Measurements from ENCODE around the gene GNA15.
A peak's percentile ranks its signal among the peaks of the same experiment; 100 is the strongest.
"Not testable (repeated sequence)": the region's sequence is repeated elsewhere in the genome, so short reads cannot be mapped to it uniquely, and the experiment has no call there.

The GNA15 gene

GRCh38 chr19:3163943-3164342, 28.1 kb downstream of the GNA15 start:
- no peak for DNase-seq (ENCODE audit: low read depth)
- no peak overlapping the region for H3K4me3 ChIP-seq (ENCODE audit: low read length)
- TF ChIP-seq, protein P1, sequence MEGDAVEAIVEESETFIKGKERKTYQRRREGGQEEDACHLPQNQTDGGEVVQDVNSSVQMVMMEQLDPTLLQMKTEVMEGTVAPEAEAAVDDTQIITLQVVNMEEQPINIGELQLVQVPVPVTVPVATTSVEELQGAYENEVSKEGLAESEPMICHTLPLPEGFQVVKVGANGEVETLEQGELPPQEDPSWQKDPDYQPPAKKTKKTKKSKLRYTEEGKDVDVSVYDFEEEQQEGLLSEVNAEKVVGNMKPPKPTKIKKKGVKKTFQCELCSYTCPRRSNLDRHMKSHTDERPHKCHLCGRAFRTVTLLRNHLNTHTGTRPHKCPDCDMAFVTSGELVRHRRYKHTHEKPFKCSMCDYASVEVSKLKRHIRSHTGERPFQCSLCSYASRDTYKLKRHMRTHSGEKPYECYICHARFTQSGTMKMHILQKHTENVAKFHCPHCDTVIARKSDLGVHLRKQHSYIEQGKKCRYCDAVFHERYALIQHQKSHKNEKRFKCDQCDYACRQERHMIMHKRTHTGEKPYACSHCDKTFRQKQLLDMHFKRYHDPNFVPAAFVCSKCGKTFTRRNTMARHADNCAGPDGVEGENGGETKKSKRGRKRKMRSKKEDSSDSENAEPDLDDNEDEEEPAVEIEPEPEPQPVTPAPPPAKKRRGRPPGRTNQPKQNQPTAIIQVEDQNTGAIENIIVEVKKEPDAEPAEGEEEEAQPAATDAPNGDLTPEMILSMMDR (IDR thresholded peaks at IDR 0.05; ENCODE audit: insufficient read depth, low read depth, low read length, missing control alignments) = no peak

DNA sequence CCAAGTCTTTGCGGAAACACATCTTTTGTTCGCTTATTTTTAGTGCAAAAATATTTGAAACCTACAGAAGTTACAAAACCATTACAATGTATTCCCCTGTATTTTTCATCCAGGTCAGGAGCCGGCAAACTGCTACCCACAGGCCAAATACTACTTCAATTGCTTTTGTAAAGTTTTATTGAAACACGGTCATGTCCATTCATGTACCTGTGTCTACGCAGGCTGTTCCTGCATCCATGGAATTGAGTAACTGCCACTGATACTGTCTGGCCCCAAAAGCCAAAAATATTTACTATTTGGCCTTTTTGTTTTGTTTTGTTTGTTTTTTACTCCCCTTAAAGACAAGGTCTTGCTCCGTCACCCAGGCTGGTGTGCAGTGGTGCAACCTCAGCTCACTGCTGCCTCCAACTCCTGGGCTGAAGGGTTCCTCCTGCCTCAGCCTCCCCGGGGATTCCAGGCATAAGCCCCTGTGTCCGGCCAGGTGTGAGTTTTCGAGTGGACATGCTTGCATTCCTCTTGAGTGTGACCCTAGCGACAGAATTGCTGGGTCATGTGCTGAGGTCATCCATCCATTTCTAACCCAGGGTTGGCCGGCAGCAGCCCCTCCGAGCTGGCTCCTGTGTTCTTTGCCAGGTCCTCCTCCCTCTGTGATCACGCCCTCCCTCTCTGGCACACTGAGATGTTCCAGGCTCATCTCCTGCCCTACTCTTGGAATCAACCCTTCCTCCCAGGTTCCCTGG, 31.9 kb downstream of the GNA15 start:
- TF ChIP-seq, protein P1 (IDR thresholded peaks at IDR 0.05; ENCODE audit: insufficient read depth, low read depth, low read length, missing control alignments) = no peak
- DNase-seq (ENCODE audit: low read depth) = peak; percentile 34

DNA sequence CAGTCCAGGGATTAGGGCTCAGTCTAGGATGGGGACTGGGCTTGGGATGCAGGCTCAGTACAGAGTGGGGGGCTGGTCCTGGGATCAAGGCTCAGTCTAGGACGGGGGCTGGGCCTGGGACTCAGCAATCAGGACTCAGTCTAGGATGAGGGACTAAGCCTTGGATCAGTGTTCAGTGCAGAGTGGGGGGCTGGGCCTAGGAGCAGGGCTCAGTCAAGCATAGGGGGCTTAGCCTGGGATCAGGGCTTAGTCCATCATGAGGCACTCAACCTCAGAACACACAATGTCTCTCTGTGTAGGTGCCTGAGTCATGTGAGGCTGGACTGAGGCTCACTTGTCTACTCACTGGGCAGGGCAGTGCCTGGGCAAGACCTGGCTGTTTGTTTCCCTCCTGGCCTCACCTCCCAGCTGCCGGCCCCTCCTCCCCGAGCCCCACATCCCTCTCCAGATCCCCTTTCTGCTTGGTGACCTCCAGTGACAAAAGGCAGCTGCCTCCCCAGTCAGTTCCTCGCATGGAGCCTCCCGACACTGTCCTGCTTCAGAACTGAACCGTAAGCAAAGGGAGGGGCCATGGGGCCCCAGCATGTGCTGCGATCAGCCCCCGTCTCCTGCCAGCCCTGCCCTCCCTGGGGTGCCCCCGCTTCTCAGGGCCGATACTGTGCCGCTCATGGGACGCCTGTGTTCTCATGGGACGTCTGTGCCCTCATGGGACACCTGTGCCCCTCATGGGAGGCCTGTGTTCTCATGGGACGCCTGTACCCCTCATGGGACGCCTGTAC, 36.2 kb downstream of the GNA15 start:
- peak; percentile 77 for DNase-seq (ENCODE audit: low read depth)
- H3K4me3 ChIP-seq (ENCODE audit: low read length) = no peak overlapping the region
- TF ChIP-seq, protein P1 (IDR thresholded peaks at IDR 0.05; ENCODE audit: insufficient read depth, low read depth, low read length, missing control alignments) = no peak

More for the DNA sequence above, 31.9 kb downstream of the GNA15 start:
- H3K4me3 ChIP-seq (ENCODE audit: low read length) = no peak overlapping the region

- DNase-seq (ENCODE audit: low read depth); H3K4me3 ChIP-seq (ENCODE audit: low read length): not testable (repeated sequence)
These were observed 36.8 kb downstream of the GNA15 start for GRCh38 chr19:3172673-3173000.

DNA sequence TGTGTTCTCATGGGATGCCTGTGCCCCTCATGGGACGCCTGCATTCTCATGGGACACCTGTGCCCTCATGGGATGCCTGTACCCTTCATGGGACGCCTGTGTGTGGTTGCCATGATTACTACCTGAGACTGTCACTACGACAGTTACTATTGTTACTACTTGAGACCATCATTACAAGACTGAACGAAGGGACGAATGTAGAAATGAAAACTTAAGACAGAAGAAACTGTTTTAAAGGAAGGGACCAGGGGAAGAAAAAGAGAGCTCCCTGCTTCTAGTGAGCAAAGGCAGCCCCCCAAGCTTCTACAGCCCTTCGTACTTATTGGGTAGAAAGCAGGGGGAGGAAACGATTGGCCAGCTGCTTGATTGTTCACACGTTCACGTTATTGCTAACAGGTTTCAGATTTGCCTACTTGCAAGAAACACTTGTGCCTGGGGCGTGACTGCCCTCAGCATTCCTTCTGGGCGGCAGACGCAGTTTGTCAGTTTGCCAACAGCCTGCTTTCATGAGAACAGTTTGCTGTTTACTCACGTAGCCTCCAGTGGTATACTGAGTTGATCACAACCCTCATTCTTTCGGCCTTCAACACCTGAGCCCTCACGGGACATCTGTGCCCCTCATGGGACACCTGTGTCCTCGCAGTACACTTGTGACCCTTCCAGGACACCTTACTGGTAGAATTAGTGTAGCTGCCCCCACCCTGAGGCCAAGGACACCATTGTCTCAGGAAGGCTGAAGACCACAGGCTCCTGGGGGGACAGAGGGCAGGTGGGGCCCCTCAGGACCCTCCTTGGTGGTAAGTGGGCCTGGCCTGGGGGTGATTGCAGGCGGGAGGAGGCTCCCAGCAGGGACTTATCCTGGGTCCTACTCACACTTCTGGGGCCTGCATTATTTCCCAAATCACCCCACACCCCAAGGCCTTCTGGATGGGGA, 40.2 kb downstream of the GNA15 start:
- TF ChIP-seq, protein P1 (IDR thresholded peaks at IDR 0.05; ENCODE audit: insufficient read depth, low read depth, low read length, missing control alignments) = no peak
- peak; percentile 96 for DNase-seq (ENCODE audit: low read depth)
- H3K4me3 ChIP-seq (ENCODE audit: low read length) = no peak overlapping the region

DNA sequence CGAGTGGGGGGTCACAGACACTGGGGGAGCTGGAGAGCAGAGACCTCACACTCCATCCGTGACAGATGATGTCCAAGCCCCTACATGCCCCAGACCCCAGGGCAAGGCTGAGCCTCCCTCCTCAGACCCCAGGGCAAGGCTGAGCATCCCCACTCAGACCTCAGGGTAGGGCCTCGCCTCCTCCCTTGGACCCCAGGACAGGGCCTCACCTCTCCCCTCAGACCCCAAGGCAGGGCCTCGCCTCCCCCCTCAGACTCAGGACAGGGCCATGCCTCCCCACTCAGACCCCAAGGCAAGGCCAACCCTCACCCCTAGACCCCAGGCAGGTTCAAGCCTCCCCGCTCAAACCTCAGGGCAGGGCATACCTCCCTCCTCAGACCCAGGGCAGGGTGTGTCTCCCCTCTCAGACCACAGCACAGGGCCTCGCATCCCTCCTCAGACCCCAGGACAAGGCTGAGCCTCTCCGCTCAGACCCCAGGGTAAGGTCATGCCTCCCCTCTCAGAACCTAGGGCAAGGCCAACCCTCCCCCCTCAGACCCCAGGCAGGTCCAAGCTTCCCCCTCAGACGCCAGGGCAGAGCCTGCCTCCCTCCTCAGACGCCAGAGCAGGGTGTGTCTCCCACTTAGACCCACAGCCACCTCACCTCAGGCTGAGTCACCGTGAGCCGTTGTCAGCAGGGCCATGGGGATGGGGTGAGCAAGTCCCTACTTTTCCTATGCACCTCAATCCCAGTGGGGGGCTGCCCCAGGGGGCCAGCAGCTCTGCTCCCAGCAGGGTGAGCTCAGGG, 41.1 kb downstream of the GNA15 start:
- no peak overlapping the region for H3K4me3 ChIP-seq (ENCODE audit: low read length)
- peak; percentile 95 for DNase-seq (ENCODE audit: low read depth)
- TF ChIP-seq, protein P1 (IDR thresholded peaks at IDR 0.05; ENCODE audit: insufficient read depth, low read depth, low read length, missing control alignments) = no peak

Data from epithelial cell of esophagus (primary cell).